Dedifferentiated amniotic fluid mesenchymal stem cell (primary cell): ENCODE results near the gene GFM1.

ENCODE experiments used
- DNase-seq: peaks from one replicate; pipeline ENCODE4 v3.0.0-alpha.2; 2016; ENCODE audit errors: extremely low spot score

The GFM1 gene

GRCh38 chr3:158644345-158644908, at the start of gene GFM1:
GFM1 (plus strand) TSS chr3:158644527; CDS start chr3:158644635, 108 bp downstream.
- DNase-seq: peak; percentile 98

GRCh38 chr3:158600787-158601186, 43.5 kb upstream of the GFM1 start:
- no peak for DNase-seq

GRCh38 chr3:158602227-158602626, 42.1 kb upstream of the GFM1 start:
- no peak for DNase-seq

GRCh38 chr3:158617982-158618875, 26.1 kb upstream of the GFM1 start:
- no peak for DNase-seq

- DNase-seq: no peak
These were observed 18.4 kb upstream of the GFM1 start for GRCh38 chr3:158625881-158626280.

- DNase-seq: no peak
These were observed 12.3 kb upstream of the GFM1 start for GRCh38 chr3:158631981-158632380.

GRCh38 chr3:158640646-158641045, 3.7 kb upstream of the GFM1 start:
- no peak for DNase-seq

GRCh38 chr3:158642005-158642404, 2.3 kb upstream of the GFM1 start:
- DNase-seq: no peak

GRCh38 chr3:158642474-158643210, 1.7 kb upstream of the GFM1 start:
- no peak for DNase-seq

- DNase-seq: no peak
These were observed 5.5 kb downstream of the GFM1 start for GRCh38 chr3:158649791-158650190.

GRCh38 chr3:158651192-158651591, 6.9 kb downstream of the GFM1 start:
- no peak for DNase-seq

GRCh38 chr3:158652463-158652862, 8.1 kb downstream of the GFM1 start:
- no peak for DNase-seq

GRCh38 chr3:158658889-158659288, 14.6 kb downstream of the GFM1 start:
- DNase-seq: no peak

GRCh38 chr3:158659454-158660237, 15.3 kb downstream of the GFM1 start:
- peak; percentile 79 for DNase-seq

GRCh38 chr3:158660711-158661110, 16.4 kb downstream of the GFM1 start:
- DNase-seq: no peak

GRCh38 chr3:158663246-158663645, 18.9 kb downstream of the GFM1 start:
- no peak for DNase-seq

- DNase-seq: no peak
These were observed 19.5 kb downstream of the GFM1 start for GRCh38 chr3:158663832-158664231.

GRCh38 chr3:158666416-158666815, 22.1 kb downstream of the GFM1 start:
- no peak for DNase-seq

- DNase-seq: no peak
These were observed 24.2 kb downstream of the GFM1 start for GRCh38 chr3:158668506-158668905.

- no peak for DNase-seq
These were observed 27.5 kb downstream of the GFM1 start for GRCh38 chr3:158671821-158672214.

GRCh38 chr3:158672215-158673176, 28.2 kb downstream of the GFM1 start, which contains the start of gene LXN:
LXN (minus strand) TSS chr3:158672648; CDS start chr3:158672478, 170 bp downstream.
- DNase-seq: peak; percentile 51
